Fibroblast of mammary gland (primary cell): Measurements from ENCODE around the gene DAO.

Experiments used
- DNase-seq: peaks from one replicate; pipeline ENCODE4 v3.0.0-alpha.2; 2010; ENCODE audit warnings: low read depth
- H3K4me3 ChIP-seq: 2 replicates; pipeline ENCODE4 v1.5.1; 2011; ENCODE audit warnings: low read depth, mild to moderate bottlenecking, low read length, moderate library complexity; ENCODE audit not compliant: control insufficient read depth
- TF ChIP-seq, protein P1 (sequence below): conservative IDR thresholded peaks from 2 replicates; pipeline ENCODE4 v1.5.1; 2011; ENCODE audit warnings: low read depth, low read length, inconsistent platforms; ENCODE audit not compliant: control insufficient read depth, insufficient read depth

Gene DAO

DNA sequence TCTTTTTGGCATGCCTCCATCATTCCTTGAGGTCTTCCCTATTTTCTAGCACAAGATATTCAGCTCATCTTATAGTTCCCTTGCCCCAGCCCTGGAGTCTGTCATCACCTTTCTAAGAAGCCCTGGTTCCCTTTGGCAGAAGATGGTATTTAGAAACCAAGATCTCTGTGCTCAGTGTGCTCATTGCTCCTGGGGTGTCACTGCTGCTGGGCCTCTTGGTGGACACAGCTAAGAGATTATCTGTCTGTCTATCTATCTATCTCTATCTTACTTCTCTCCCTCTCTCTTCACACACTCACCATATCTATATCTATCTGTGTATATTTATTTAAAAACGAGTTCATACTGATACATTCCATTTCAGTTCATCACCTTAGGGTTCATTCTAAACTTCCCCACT is 67.2 kb downstream of the DAO start:
- TF ChIP-seq, protein P1, sequence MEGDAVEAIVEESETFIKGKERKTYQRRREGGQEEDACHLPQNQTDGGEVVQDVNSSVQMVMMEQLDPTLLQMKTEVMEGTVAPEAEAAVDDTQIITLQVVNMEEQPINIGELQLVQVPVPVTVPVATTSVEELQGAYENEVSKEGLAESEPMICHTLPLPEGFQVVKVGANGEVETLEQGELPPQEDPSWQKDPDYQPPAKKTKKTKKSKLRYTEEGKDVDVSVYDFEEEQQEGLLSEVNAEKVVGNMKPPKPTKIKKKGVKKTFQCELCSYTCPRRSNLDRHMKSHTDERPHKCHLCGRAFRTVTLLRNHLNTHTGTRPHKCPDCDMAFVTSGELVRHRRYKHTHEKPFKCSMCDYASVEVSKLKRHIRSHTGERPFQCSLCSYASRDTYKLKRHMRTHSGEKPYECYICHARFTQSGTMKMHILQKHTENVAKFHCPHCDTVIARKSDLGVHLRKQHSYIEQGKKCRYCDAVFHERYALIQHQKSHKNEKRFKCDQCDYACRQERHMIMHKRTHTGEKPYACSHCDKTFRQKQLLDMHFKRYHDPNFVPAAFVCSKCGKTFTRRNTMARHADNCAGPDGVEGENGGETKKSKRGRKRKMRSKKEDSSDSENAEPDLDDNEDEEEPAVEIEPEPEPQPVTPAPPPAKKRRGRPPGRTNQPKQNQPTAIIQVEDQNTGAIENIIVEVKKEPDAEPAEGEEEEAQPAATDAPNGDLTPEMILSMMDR = no peak
- no peak for DNase-seq

DNA sequence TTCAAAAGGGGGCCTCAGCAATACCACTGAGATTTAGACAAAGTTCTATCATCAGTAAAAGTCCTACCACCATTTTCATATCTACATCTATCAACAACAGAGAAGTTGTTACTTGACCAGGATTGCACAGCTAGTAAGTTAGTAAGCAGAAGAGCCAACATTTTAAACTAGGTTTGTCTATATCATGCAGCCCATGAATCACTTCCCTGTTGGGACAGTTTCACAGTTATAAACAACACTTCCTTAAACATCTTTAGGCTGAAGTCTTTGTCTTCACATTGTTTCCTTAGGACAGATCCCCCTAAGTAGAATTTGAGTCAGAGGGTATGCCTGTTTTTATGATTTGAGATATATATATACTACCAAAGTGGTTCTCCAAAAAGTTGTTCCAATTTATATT is 68.5 kb downstream of the DAO start:
- TF ChIP-seq, protein P1 = no peak
- DNase-seq = no peak
- no peak overlapping the region for H3K4me3 ChIP-seq

More for the DNA sequence above, 67.2 kb downstream of the DAO start:
- no peak overlapping the region for H3K4me3 ChIP-seq

DNA sequence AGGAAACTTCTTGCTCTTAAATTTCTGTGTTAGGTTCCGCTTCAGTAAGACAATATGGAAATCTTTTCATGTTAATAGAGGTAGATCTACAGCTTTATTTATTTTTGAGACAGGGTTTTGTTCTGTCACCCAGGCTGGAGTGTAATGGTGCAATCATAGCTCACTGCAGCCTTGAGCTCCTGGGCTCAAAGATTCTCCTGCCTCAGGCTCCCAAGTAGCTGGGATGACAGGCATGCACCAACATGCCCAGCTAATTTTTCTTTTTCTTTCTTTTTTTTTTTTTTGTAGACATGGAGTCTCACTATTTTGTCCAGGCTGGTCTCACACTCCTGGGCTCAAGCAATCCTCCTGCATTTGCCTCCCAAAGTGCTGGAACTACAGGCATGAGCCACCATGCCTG is 70.1 kb downstream of the DAO start:
- TF ChIP-seq, protein P1 = no peak
- no peak for DNase-seq
- H3K4me3 ChIP-seq = no peak overlapping the region
